Naive thymus-derived CD4-positive, alpha-beta T cell (primary cell): ENCODE results near the gene CETN3. TPM values are rescaled to one million over a fixed set of nuclear protein-coding genes. Genes with fewer than 3 reads are reported as not detected.

Experiments used
- ATAC-seq: fragments of 150-1000 bp; cut with Tn5 transposase; 2 replicates; pipeline ENCODE4 v1.10.0; 2021; ENCODE audit warnings: mild to moderate bottlenecking, moderate library complexity
- CTCF ChIA-PET: fragments of 350-600 bp; sonication (Branson Sonifier 250); formaldehyde crosslinking; loops from one replicate; lab custom pipeline; 2021; ENCODE audit warnings: antibody characterized with exemption; lab: Charles Lee
- POLR2A ChIA-PET: fragments of 350-600 bp; sonication (Branson Sonifier 250); formaldehyde crosslinking; loops from one replicate; lab custom pipeline; 2021; ENCODE audit warnings: antibody characterized with exemption, inconsistent platforms; lab: Charles Lee
- DNase-seq, 9 donors: peaks; one replicate each; pipeline versions ENCODE4 v3.0.0 to v3.0.0-alpha.2; 2020 to 2022; ENCODE audit warnings: mixed read lengths in 1 of 9
- H3K27ac ChIP-seq: one replicate; pipeline ENCODE4 v1.7.0; 2013; ENCODE audit warnings: mild to moderate bottlenecking, low read depth, low read length, moderate library complexity
- H3K27me3 ChIP-seq, 2 donors: one replicate each; pipeline ENCODE4 v1.7.0; 2013; ENCODE audit warnings: low read length in 2 of 2, mild to moderate bottlenecking in 2 of 2, moderate library complexity in 2 of 2; ENCODE audit not compliant: control insufficient read depth in 2 of 2, insufficient read depth in 2 of 2
- H3K36me3 ChIP-seq, 3 experiments: 1 replicate in 2 of 3; 2 replicates in 1 of 3; pipeline ENCODE4 v1.7.0; 2013; ENCODE audit warnings: low read length in 3 of 3, mild to moderate bottlenecking in 3 of 3, moderate library complexity in 1 of 3; ENCODE audit not compliant: insufficient read depth in 3 of 3, control insufficient read depth in 2 of 3
- H3K4me1 ChIP-seq, 2 donors: one replicate each; pipeline ENCODE4 v1.7.0; 2013; ENCODE audit warnings: low read length in 2 of 2, mild to moderate bottlenecking in 2 of 2, moderate library complexity in 1 of 2; ENCODE audit not compliant: control insufficient read depth in 2 of 2, insufficient read depth in 2 of 2
- H3K4me3 ChIP-seq: 2 replicates; pipeline ENCODE4 v1.7.0; 2013; ENCODE audit warnings: mild to moderate bottlenecking, low read length
- H3K9me3 ChIP-seq, 3 experiments: 1 replicate in 2 of 3; 2 replicates in 1 of 3; pipeline ENCODE4 v1.7.0; 2013; ENCODE audit warnings: low read length in 3 of 3; ENCODE audit not compliant: control insufficient read depth in 2 of 3
- H3K27ac Mint-ChIP-seq, 9 donors: one replicate each; pipeline ENCODE4 v1.8.0; 2020 to 2022; ENCODE audit warnings: mixed read lengths in 9 of 9, mild to moderate bottlenecking in 8 of 9, moderate library complexity in 5 of 9, inconsistent platforms in 2 of 9
- H3K27me3 Mint-ChIP-seq, 5 donors: one replicate each; pipeline ENCODE4 v1.8.0; 2021 to 2022; ENCODE audit warnings: mixed read lengths in 5 of 5, mild to moderate bottlenecking in 1 of 5
- H3K36me3 Mint-ChIP-seq, 5 donors: one replicate each; pipeline ENCODE4 v1.8.0; 2020 to 2022; ENCODE audit warnings: mixed read lengths in 5 of 5, mild to moderate bottlenecking in 3 of 5, inconsistent platforms in 1 of 5
- H3K4me1 Mint-ChIP-seq, 7 donors: one replicate each; pipeline ENCODE4 v1.8.0; 2020 to 2022; ENCODE audit warnings: mixed read lengths in 7 of 7, mild to moderate bottlenecking in 3 of 7, inconsistent platforms in 1 of 7
- H3K4me3 Mint-ChIP-seq, 10 donors: one replicate each; pipeline ENCODE4 v1.8.0; 2020 to 2022; ENCODE audit warnings: mild to moderate bottlenecking in 10 of 10, mixed read lengths in 10 of 10, moderate library complexity in 6 of 10, inconsistent platforms in 2 of 10
- H3K9me3 Mint-ChIP-seq, 11 donors: one replicate each; pipeline ENCODE4 v1.8.0; 2020 to 2022; ENCODE audit warnings: mixed read lengths in 11 of 11, mild to moderate bottlenecking in 4 of 11, inconsistent platforms in 1 of 11, moderate library complexity in 1 of 11
- intact Hi-C, 2 donors: fragments of 100-400 bp; cut with micrococcal nuclease; formaldehyde crosslinking; loops; one replicate each; pipeline ENCODE4 v1.15.1; 2023
- polyA plus RNA-seq, 2 donors: library from polyadenylated mRNA; unstranded; fragments of 300-500 nt; fragmentation: Illumina TruSeq; gene quantifications; one replicate each; pipeline ENCODE4 v1.2.3, GENCODE V29; 2021
- total RNA-seq, 6 experiments: library from RNA in 5 of 6; stranded (reverse) in 5 of 6; gene quantifications; 1 replicate in 5 of 6; 2 replicates in 1 of 6; pipeline ENCODE4 v1.2.3 and lab custom pipeline; 2021 to 2026

Gene CETN3
- total and polyA plus RNA-seq, 7 experiments from 2014 or later: 4.4 to 32.7 (median 26.0) TPM

GRCh38 chr5:90390326-90390725 lies 19.2 kb downstream of the CETN3 start:
- ChIA-PET POLR2A (no interaction called here), CTCF (interaction anchor here (0.6 to 1.0 kb wide), 2 partner anchors 17 to 20 kb away, joined by 3 to 4 read pairs; partner anchors contain the start of gene CETN3)
- Histone ChIP-seq H3K36me3 (no peaks in the 10 kb centered on the region), H3K27me3 (no peaks in the 10 kb centered on the region), H3K4me3 (no peak overlapping the region), H3K4me1 (no peaks in the 10 kb centered on the region), H3K9me3 (no peaks in the 10 kb centered on the region), H3K27ac (no peak overlapping the region)
- Mint-ChIP-seq H3K27ac (peak overlapping the region in 1 of 9 donors; percentile 12), H3K4me1 (peaks cover 0 to 16% (median 9%) of the 10 kb centered on the region in 7 donors), H3K27me3 (peaks cover 0 to 2% (median 0%) of the 10 kb centered on the region in 5 donors), H3K9me3 (no peaks in the 10 kb centered on the region), H3K36me3 (peaks cover 5 to 20% (median 11%) of the 10 kb centered on the region in 5 donors), H3K4me3 (no peak overlapping the region)
- intact Hi-C loops: no loop called here
- DNase-seq (peak in 4 of 9 donors; percentile 4 to 27 (median 14)), ATAC-seq (peak; percentile 32)

- Histone ChIP-seq H3K9me3 (no peaks in the 10 kb centered on the region), H3K27ac (no peak overlapping the region), H3K4me3 (no peak overlapping the region), H3K4me1 (no peaks in the 10 kb centered on the region), H3K27me3 (no peaks in the 10 kb centered on the region), H3K36me3 (no peaks in the 10 kb centered on the region)
- peaks cover 0 to 4% (median 2%) of the 10 kb centered on the region in 5 donors for H3K27me3 Mint-ChIP-seq
- H3K9me3 Mint-ChIP-seq: peaks cover 0 to 6% (median 0%) of the 10 kb centered on the region in 11 donors
- CTCF ChIA-PET: interaction anchor here (0.9 kb wide), 1 partner anchor 52 kb away, joined by 3 read pairs; no protein-coding TSS in a partner anchor
- H3K27ac Mint-ChIP-seq: no peak overlapping the region
- H3K36me3 Mint-ChIP-seq: peaks cover 0 to 8% (median 3%) of the 10 kb centered on the region in 5 donors
- DNase-seq (no peak), ATAC-seq (no peak)
- intact Hi-C loops: loop anchor here (2.0 kb wide), 1 partner anchor 1659 kb away; no protein-coding TSS in a partner anchor
- peaks cover 0 to 16% (median 9%) of the 10 kb centered on the region in 7 donors for H3K4me1 Mint-ChIP-seq
- peak overlapping the region in 1 of 10 donors; percentile 11 for H3K4me3 Mint-ChIP-seq
- POLR2A ChIA-PET: no interaction called here
Measured at GRCh38 chr5:90387508-90387907, 22.0 kb downstream of the CETN3 start.

- H3K4me3 Mint-ChIP-seq: no peak overlapping the region
- Histone ChIP-seq H3K9me3 (no peaks in the 10 kb centered on the region), H3K27me3 (no peaks in the 10 kb centered on the region), H3K4me1 (no peaks in the 10 kb centered on the region), H3K27ac (no peak overlapping the region), H3K36me3 (no peaks in the 10 kb centered on the region), H3K4me3 (no peak overlapping the region)
- H3K27ac Mint-ChIP-seq: no peak overlapping the region
- peaks cover 0 to 11% (median 4%) of the 10 kb centered on the region in 5 donors for H3K27me3 Mint-ChIP-seq
- no peak for ATAC-seq
- intact Hi-C loops: loop anchor here (1.0 to 2.0 kb wide), 2 partner anchors 397 to 1657 kb away; no protein-coding TSS in a partner anchor
- DNase-seq: peak in 3 of 9 donors; percentile 2 to 12 (median 10)
- POLR2A ChIA-PET: no interaction called here
- H3K4me1 Mint-ChIP-seq: peaks cover 0 to 16% (median 9%) of the 10 kb centered on the region in 7 donors
- CTCF ChIA-PET: interaction anchor here (0.7 to 1.2 kb wide), 2 partner anchors 27 to 1657 kb away, joined by 3 to 4 read pairs; no protein-coding TSS in a partner anchor
- peaks cover 0 to 6% (median 0%) of the 10 kb centered on the region in 11 donors for H3K9me3 Mint-ChIP-seq
- no peaks in the 10 kb centered on the region for H3K36me3 Mint-ChIP-seq
Measured at GRCh38 chr5:90386099-90386710, 23.4 kb downstream of the CETN3 start.

GRCh38 chr5:90384389-90384788 lies 25.2 kb downstream of the CETN3 start:
- ChIA-PET POLR2A (no interaction called here), CTCF (no interaction called here)
- H3K27me3 ChIP-seq: peaks cover 0 to 4% of the 10 kb centered on the region in 2 donors
- ATAC-seq (no peak), DNase-seq (no peak)
- H3K27ac ChIP-seq: no peak overlapping the region
- H3K27ac Mint-ChIP-seq: no peak overlapping the region
- no peaks in the 10 kb centered on the region for H3K36me3 ChIP-seq
- H3K4me3 ChIP-seq: no peak overlapping the region
- intact Hi-C loops: no loop called here
- H3K4me1 ChIP-seq: no peaks in the 10 kb centered on the region
- H3K27me3 Mint-ChIP-seq: peaks cover 4 to 23% (median 12%) of the 10 kb centered on the region in 5 donors
- H3K4me3 Mint-ChIP-seq: no peak overlapping the region
- no peaks in the 10 kb centered on the region for H3K9me3 ChIP-seq
- H3K4me1 Mint-ChIP-seq: no peaks in the 10 kb centered on the region
- H3K9me3 Mint-ChIP-seq: peaks cover 0 to 6% (median 0%) of the 10 kb centered on the region in 11 donors
- no peaks in the 10 kb centered on the region for H3K36me3 Mint-ChIP-seq

GRCh38 chr5:90383903-90384302 lies 25.7 kb downstream of the CETN3 start:
- H3K4me1 Mint-ChIP-seq: no peaks in the 10 kb centered on the region
- H3K4me3 ChIP-seq: no peak overlapping the region
- H3K36me3 Mint-ChIP-seq: no peaks in the 10 kb centered on the region
- H3K9me3 Mint-ChIP-seq: peaks cover 0 to 6% (median 0%) of the 10 kb centered on the region in 11 donors
- H3K36me3 ChIP-seq: no peaks in the 10 kb centered on the region
- no peak overlapping the region for H3K27ac Mint-ChIP-seq
- H3K27me3 ChIP-seq: peaks cover 0 to 4% of the 10 kb centered on the region in 2 donors
- no peaks in the 10 kb centered on the region for H3K4me1 ChIP-seq
- H3K9me3 ChIP-seq: no peaks in the 10 kb centered on the region
- H3K27ac ChIP-seq: no peak overlapping the region
- peaks cover 4 to 24% (median 14%) of the 10 kb centered on the region in 5 donors for H3K27me3 Mint-ChIP-seq
- ATAC-seq (no peak), DNase-seq (no peak)
- ChIA-PET POLR2A (no interaction called here), CTCF (no interaction called here)
- H3K4me3 Mint-ChIP-seq: no peak overlapping the region
- intact Hi-C loops: no loop called here

GRCh38 chr5:90381213-90381929 lies 28.2 kb downstream of the CETN3 start:
- DNase-seq (no peak), ATAC-seq (no peak)
- peaks cover 0 to 4% of the 10 kb centered on the region in 2 donors for H3K27me3 ChIP-seq
- no peaks in the 10 kb centered on the region for H3K9me3 ChIP-seq
- no peaks in the 10 kb centered on the region for H3K4me1 ChIP-seq
- H3K4me1 Mint-ChIP-seq: no peaks in the 10 kb centered on the region
- H3K4me3 ChIP-seq: no peak overlapping the region
- H3K27ac ChIP-seq: no peak overlapping the region
- CTCF ChIA-PET: no interaction called here
- H3K36me3 ChIP-seq: no peaks in the 10 kb centered on the region
- H3K4me3 Mint-ChIP-seq: no peak overlapping the region
- POLR2A ChIA-PET: no interaction called here
- intact Hi-C loops: no loop called here
- no peak overlapping the region for H3K27ac Mint-ChIP-seq
- H3K36me3 Mint-ChIP-seq: no peaks in the 10 kb centered on the region
- H3K27me3 Mint-ChIP-seq: peaks cover 7 to 36% (median 26%) of the 10 kb centered on the region in 5 donors
- peaks cover 0 to 7% (median 0%) of the 10 kb centered on the region in 11 donors for H3K9me3 Mint-ChIP-seq
